Stimulated activated CD8-positive, alpha-beta memory T cell treated with anti-CD3 and anti-CD28 coated beads, Interleukin-7, amount 100 ng/mL, for 4 hours (primary cell): ENCODE results near the gene LIME1.
A peak's percentile ranks its signal among the peaks of the same experiment; 100 is the strongest.

Source experiments
- DNase-seq, 2 donors: peaks; one replicate each; pipeline ENCODE4 v3.0.0-alpha.2; 2020; ENCODE audit warnings: low read depth in 2 of 2

Gene LIME1, protein sequence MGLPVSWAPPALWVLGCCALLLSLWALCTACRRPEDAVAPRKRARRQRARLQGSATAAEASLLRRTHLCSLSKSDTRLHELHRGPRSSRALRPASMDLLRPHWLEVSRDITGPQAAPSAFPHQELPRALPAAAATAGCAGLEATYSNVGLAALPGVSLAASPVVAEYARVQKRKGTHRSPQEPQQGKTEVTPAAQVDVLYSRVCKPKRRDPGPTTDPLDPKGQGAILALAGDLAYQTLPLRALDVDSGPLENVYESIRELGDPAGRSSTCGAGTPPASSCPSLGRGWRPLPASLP

DNA sequence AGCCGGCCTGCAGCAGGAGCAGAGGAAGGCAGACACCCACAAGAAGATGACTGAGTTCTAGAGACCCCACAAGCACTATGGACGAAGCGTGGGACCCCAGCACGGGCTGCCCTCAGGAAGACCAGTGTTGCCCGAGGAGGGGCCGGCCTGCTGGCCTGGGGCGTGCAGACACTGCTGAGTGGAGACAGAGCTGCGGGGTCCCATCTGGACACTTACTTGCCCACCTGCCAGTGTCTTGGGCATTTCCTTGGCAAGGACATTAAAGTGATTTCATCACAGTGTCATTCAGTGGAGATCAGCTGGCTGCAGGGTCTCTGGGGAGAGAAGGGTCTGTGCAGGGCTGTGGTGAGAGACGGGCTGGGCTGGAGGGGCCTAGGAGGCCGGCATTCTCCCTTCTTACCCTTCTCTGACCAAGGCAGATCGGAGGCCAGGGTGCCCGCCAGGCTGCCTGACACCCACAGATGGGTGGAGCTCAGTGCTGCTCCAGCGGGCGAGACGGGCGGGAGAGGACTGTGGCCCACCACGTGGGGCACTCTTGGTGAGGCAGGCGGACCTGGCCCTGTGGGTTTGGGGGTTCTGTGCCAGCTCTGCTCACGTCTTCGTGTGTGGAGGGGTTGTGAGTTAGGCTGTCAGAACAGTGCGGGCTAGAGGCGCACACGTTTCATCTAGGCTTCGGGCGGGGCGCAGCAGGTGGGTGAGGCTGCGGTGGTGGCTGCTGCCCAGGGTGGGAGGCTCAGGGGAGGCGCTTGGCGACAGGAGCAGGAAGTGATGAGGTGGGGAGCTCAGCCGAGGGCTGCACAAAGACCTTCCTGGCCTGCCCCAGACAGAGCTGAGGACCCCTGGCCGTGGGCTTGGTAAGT lies at the start of gene LIME1:
Gene LIME1 (plus strand): TSS at position 806 of the 860 bp plus-strand sequence. CDS start 886 bp downstream, outside the sequence.
- peak; percentile 64 to 72 for DNase-seq

GRCh38 chr20:63687419-63688178 lies 48.9 kb upstream of the LIME1 start:
- no peak for DNase-seq

DNA sequence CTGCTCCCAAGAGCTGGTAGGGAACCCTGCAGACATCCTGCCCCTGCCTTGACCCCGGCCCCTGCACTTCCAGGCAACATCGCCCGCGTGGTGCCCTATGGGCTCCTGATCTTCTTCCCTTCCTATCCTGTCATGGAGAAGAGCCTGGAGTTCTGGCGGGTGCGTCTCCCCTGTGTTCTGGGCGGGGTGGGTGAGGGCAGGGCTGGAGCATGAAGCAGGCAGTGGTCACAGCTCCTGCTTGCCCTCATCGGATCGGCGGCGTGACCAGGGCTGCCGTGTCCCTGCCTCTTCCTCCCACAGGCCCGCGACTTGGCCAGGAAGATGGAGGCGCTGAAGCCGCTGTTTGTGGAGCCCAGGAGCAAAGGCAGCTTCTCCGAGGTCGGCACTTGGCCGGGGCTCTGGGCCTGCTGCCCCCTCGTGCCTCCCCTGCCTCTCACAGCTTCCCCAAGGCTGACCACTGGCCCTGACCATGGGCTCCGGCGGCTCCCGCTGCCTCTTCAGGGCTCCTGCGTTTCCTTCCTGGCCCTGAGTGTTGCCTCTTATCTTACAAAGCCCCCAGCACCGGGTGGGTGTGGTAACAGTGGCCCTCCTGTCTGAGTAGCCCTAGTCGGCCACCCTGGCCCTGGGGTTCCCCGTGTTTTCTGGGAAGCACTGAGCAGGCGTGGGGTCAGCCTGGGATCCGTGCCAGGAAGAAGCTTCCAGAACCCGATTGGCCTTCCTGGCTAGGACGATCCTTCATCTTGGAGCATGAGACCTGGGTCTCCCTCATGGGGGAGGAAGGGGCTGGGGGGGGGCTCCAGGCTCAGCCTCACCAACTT lies 48.0 kb upstream of the LIME1 start:
- no peak for DNase-seq

- DNase-seq: no peak
Observed at GRCh38 chr20:63689046-63690002, 47.1 kb upstream of the LIME1 start.

GRCh38 chr20:63690003-63690897 lies 46.2 kb upstream of the LIME1 start:
- no peak for DNase-seq

GRCh38 chr20:63690898-63691710 lies 45.4 kb upstream of the LIME1 start:
- no peak for DNase-seq

- DNase-seq: no peak
Observed at GRCh38 chr20:63691711-63692435, 44.6 kb upstream of the LIME1 start.

DNA sequence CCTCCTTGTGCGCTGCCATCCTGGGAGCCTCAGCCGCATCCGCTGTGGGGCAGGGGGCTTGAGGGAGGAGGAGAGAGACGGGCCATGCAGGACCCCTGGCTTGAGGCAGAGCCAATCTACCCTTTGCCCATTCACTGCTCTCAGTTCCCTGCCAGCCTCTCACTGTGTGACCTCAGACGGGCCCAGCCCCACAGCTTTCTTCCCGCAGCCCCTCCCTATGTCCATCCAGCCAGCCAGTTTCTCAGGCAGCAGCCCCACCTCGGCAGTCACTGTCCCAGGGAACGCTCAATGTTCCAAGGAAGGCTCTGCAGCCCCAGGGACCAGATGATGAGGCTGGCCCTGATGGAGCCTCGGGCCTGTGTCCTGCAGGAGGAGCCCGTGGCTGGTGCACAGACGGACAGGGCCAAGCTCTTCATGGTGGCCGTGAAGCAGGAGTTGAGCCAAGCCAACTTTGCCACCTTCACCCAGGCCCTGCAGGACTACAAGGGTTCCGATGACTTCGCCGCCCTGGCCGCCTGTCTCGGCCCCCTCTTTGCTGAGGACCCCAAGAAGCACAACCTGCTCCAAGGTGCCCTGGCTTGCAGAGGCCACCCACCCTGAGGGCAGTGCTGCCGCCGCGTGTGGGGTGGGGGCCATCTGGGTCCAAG lies 43.9 kb upstream of the LIME1 start:
- DNase-seq: no peak

DNA sequence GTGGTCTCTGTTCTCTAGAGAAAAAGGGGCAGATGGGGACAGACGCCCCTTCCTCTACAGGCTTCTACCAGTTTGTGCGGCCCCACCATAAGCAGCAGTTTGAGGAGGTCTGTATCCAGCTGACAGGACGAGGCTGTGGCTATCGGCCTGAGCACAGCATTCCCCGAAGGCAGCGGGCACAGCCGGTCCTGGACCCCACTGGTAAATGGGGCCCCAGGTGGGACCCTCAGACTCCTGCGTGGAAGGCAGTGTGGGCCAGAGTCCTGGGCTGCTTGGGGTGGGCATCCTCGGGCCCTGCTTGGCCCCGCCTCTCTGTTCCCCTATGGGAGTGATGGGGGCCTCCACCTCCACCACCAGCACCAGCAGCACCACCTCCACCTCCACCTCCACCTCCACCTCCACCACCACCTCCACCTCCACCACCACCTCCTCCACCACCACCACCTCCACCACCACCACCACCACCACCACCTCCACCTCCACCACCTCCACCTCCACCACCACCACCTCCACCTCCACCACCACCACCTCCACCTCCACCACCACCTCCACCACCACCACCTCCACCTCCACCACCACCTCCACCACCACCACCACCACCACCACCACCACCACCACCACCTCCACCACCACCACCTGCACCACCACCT lies 43.3 kb upstream of the LIME1 start:
- DNase-seq: no peak

GRCh38 chr20:63693733-63694583 lies 42.5 kb upstream of the LIME1 start:
- no peak for DNase-seq

- DNase-seq: no peak
Observed at GRCh38 chr20:63694584-63695423, 41.7 kb upstream of the LIME1 start.

- DNase-seq: no peak
Observed at GRCh38 chr20:63695424-63696305, 40.8 kb upstream of the LIME1 start.

- DNase-seq: no peak
Observed at GRCh38 chr20:63696306-63696627, 40.2 kb upstream of the LIME1 start.
